Measurements from ENCODE around the gene CBL.
A peak's percentile ranks its signal among the peaks of the same experiment; 100 is the strongest.

Gene CBL

DNA sequence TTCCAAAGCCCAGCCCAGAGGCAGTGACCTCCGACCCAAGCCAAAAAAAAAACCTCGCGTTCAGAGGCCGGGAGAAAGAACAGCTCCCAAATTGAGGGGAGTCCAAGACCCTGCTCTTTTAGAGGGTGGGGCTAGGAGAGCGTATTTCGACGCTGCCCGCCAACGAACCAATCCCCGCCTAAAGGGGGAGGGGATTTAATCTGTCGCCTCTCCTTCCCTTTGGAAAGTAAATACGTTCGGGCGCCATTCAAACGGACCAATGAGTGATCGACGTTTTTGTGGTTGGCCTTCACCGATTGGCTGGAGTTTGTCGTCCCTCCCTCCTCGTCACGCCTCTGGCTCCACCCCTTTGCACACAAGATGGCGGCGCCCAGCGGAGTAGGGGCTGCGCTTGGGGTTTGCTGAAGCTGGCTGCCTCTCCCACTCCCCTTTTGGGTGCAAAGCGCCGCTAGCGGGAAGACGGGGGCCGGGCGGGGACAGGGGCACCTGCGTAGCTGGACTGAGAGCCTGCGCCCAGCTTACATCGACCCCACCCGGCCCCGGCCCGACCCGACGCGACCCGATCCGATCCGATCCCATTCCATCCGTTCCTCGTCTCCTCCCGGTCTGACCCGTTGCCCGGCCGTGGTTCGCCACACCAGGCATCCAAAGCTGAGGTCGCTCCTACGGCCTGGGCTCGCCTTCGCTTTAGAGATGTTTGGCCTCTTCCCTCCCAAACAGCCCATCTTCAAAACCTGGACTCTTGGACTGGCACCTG is 128.2 kb downstream of the CBL start, which contains the start of gene RNF26:
RNF26 (plus strand) TSS at position 354 of the 757 bp plus-strand sequence. CDS start 596 bp downstream, outside the sequence.
- DNase-seq (ENCODE audit: low spot score), result peak; percentile 98

DNA sequence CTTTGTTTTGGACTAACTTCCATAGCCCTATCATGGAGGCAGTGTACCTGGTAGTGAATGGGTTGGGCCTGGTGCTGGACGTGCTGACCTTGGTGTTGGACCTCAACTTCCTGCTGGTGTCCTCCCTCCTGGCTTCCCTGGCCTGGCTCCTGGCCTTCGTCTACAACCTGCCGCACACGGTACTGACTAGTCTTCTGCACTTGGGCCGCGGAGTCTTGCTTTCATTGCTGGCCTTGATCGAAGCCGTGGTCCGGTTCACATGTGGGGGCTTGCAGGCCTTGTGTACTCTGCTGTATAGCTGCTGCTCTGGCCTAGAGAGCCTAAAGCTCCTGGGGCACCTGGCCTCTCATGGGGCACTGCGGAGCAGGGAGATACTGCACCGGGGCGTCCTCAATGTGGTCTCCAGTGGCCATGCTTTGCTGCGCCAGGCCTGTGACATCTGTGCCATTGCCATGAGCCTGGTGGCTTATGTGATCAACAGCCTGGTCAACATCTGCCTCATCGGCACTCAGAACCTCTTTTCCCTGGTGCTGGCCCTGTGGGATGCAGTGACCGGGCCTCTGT is 129.0 kb downstream of the CBL start:
- DNase-seq (ENCODE audit: low spot score), result no peak

DNA sequence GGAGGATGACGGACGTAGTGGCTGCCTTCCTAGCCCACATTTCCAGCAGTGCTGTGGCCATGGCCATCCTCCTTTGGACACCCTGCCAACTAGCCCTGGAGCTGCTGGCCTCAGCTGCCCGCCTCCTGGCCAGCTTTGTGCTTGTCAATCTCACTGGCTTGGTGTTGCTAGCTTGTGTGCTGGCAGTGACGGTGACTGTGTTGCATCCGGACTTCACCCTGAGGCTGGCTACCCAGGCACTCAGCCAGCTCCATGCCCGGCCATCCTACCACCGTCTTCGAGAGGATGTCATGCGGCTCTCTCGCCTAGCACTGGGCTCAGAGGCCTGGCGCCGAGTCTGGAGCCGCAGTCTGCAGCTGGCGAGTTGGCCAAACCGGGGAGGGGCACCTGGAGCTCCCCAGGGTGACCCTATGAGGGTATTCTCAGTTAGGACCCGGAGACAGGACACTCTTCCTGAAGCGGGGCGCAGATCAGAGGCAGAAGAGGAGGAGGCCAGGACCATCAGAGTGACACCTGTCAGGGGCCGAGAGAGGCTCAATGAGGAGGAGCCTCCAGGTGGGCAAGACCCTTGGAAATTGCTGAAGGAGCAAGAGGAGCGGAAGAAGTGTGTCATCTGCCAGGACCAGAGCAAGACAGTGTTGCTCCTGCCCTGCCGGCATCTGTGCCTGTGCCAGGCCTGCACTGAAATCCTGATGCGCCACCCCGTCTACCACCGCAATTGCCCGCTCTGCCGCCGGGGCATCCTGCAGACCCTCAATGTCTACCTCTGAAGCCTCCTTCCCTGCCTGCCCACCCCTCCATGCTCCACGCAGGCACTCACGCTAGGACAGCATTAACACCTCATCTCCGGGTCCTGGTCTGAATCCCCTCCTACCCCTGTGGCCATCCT is 129.8 kb downstream of the CBL start:
- no peak for DNase-seq (ENCODE audit: low spot score)

DNA sequence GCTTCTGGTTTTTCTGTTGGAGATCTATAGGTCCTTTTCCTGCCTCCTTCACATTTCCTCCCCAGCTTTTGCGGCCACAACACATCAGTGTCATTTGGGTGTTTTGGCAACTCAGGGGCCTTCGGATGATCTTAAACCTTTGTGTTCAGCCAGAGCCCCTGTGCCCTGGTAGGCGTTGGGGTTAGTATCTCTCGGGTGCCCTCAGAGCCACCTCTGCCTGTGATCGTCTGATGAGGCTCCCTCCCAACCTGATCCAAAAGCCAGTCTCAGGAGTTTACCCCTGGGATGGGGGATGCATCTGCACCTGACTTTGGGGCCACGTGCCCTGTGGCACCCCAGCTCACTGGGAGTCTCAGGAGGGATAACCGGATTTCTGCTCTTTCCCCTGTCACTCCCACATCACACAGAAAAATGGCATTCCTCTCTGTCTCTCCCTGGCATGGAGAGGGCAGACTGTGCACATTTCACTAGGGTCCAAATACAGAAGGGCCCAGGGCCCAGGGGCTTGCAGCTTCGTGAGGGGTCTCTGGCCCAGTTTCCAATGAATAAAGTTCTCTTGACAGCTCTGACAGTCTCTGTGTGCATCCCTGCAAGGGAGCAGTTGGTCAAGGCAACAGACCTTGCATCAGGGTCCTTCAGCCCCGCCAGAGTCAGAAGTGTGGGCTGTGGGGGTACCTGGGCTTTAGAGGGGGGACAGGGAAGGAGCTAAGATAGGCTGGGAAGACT is 130.8 kb downstream of the CBL start:
- DNase-seq (ENCODE audit: low spot score), result no peak

DNA sequence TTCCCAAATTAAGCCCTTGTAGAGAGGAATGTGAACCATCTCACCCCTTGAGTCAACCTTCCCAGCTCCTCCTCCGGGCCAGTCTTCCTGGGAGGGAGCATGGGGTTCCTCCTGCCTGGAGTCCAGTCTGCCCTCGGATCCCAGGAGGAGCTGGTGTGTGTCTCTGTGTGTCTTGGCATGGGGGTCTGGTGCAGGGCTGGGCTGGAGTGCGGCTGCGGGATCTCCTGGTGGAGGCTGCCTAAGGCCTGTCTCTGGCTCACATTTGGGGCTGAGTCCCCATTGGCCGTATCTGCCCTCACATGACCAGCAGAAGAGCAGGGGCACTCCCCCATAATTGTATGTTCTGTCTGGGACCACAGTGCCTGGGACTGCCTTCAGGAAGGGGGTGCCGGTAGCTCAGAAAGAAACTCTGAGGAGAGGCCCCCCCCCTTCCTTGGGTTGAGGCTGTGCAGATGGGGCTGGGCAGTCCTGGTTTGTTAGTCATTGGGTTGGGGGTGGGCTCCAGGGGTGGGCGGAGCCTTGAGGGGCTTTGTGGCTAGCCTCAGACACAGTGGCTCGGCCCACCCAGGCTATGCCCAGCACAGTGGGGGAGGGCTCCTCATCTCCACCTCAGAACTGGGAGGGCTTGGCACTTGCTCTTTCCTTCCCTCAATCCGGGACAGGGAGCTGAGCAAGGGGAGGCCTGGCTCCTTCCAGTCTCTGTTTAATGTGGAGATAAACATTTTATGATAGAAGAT is 131.6 kb downstream of the CBL start:
- peak; percentile 64 for DNase-seq (ENCODE audit: low spot score)

DNA sequence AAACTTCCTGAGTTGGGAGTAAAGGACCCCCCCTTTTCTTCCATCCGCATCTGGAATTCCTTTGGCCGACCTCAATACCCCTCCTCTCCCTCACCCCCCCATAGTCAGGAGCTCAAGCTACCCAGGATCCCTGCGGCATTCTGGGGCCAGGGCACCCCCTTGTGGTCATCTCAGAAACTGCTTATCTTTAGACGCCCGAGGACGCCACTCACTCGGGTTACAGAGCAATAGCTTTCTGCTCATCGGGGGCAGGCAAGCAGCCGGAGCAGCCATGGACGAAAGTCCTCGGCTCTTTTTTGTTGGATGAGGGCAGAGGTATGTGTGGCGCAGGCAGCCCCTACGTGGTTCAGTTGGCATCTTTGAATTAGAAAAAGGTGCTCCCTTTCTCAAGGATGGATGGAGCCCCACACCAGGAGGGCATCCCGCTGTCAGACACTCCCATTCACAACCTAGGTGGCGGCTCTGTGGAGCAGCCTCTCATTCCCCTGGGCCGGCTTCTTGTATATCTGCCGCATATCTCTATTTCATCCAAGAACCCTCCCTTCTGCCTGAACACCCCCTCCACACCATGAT is 132.3 kb downstream of the CBL start:
- DNase-seq (ENCODE audit: low spot score), result peak; percentile 84

DNA sequence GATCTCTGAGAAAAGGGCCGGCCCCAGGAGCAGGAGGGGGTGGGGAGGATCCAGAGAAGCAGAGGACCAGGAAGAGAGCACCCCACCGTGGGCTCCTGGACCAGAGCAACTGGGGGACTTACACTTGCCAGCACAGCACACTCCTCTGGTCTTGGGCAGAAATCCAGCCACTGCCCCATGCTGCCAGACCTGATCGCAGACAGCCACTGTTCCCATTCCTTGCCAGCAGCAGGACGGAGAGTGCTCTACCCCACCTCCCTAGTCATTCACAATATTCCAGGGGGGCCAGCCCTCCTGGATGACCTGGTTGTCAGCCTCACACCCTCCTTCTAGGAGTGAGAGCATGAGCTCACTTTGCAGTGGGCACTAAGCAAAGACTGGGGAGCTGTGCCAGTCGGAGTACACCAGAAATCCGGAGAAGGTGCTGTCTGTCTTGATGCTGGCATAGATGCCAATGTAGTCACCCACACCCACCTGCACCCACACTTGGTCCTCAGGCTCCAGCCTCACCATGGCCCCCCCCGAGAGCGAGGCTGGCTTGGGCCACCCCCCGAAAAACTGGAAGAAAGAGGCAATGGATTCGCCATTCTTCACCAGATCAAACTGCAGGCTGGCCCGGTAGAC is 132.9 kb downstream of the CBL start:
- no peak for DNase-seq (ENCODE audit: low spot score)

DNA sequence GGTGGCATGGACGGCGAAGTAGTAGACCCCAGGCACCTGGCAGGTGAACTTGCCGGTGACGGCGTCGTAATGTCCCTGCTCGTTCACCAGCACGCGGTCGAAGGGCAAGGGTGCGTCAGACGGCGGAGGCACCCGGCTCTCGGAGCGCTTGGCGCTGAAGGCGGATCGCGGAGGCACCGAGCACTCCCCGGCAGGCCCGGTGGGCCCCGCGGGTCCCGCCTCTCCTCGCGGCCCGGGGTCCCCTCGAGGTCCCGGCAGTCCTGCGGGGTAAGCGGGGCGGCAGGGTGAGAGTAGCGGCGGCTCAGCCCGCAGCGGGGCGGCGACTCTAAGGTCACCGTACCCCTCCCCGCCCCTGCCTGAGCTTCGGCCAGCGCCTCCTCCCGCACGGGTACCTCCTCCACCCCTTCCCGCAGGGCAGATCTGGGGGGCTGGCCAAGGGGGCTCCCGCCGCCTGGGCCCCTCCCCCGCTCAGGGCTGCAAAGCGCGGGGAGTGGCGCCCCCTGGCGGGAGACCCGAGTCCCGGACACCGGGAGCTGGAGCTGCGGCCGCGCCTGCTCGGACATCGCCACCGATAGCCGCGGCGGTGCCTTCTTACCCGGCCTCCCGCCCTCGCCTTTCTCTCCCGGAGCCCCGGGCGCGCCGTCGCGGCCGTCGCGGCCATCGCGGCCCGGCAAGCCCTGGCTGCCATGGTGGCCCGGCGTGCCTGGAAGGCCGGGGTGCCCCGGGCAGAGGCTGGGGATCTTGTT is 133.6 kb downstream of the CBL start:
- DNase-seq (ENCODE audit: low spot score), result peak; percentile 93

DNA sequence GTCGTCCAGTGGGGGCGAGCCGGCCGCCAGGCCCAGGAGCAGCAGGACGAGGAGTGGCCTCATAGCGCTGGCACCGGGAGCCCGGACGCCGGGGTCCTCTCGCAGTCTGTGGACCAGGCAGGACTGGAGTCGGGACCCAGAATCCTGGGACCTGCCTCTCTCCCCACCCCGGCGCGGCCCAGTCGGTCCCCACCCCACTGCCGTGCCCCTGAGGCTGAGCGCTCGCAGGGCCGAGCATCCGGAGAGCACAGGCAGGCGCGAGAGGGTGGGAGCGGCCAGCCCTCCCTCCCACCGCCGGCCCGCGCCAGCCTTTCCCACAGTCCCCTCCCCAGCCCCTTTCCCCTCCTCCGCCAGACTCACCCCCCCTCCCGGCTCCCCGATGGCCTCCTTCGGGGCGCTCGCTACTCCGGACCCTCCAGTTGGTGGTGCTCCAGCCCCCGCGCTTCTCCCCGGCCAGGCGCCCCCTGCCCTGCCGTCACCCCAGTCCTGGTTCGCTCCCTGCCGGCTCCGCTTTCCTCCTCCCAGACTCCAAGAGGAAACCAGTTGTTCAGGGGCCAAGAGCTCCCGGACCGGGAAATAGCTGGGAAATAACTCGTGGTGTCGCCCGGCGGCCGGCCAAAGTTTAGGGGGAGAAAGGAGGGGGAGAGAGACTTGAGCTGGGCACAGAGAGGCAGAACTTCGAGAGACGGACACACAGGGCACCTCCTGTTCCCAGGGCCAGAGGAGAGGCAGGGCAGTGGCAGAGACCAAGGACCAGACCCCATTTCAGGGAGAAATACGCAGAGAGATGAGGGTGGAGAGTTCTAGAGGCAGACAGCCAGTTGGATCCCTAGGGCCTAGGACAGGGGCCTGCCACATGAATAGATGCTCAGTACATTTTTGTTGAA is 134.4 kb downstream of the CBL start, which contains the start of gene C1QTNF5:
C1QTNF5 (minus strand) TSS at position 549 of the 887 bp plus-strand sequence; CDS start at position 63, 486 bp downstream.
- DNase-seq (ENCODE audit: low spot score), result peak; percentile 85

DNA sequence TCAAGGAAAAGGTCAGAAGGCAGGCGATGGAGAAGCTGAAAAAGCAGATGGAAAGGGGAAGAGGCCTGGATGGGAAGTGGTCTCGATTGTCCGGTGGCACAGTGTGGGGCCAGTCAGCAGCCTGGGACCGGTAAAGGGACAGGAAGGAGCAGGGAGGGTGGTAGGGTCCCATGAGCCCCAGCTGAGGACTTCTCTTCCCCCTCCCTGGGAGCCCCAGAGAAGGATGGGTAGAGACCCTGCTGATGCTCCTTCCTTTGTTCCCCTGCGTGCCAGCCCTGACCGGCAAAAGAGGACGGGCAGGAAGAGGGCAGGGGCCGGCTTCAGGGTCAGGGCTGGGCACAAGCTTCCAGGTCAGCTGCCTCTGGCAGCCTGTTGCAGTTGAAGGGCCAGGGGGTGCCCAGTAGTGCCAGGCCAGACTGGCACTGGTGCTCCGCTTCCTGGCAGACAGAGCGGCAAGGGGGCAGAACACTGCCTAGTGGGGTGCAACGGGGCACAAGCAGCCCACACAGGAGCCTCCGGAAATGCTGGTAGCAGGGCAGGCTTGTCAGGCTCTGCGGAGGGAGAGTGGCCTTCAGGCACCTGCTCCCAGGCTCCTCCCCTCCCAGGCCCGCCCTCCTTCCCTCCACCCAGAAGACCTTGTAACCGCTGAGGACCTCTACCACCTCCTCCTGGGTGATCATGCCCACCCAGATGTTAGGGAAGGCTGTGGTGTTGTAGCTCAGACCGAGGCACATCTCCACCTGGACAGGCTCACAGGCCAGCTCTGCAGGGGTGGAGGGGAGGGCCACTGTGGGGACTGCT is 135.3 kb downstream of the CBL start:
- DNase-seq (ENCODE audit: low spot score), result no peak

DNA sequence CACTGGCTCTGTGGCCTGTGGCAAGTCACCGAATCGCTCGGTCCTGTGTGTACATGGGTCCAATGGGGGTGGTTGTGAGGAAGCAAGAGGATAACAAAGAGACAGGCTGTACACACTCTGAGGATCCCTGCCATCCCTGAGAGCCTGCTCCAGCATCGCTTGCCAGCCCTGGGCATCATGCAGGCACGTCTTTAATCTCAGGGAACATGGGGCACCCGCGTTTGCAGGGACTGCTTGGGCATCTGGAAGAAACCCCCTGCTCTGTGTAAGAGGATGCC is 135.8 kb downstream of the CBL start:
- DNase-seq (ENCODE audit: low spot score), result no peak

DNA sequence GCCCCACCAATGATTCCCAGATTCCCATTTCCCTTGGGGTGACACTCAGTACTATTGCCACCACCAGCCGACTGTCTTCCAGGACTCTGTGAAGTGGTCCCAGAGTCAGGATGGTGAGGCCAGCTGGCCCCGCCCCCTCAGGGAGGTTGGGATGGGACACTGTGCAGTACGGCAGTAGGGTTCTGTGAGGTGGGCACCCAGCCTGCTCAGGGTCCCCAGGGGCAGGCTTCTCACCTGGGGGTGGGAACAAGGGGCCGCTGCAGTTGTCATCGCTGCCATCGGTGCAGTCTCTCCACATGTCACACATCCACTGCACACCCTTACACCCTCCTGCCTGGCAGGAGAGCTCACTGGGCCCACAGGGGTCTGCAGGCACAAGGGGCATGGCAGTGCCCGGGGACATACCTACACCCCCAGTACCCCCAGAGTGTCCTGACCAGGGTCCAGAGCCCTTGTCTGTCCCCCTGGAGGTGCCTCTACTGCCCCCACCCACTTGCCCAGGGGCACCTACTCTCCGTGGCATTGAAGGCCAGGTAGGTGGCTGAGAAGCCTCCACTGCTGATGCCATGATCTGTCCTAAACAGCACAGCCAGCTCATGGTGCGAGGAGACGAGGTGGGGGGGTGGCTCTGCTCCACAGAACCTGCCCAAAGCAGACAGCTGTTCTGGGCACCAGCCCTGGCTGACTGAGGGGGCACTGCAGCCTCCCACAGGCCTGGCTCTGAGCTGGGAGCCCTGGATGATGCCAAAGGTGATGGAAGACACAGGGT is 136.4 kb downstream of the CBL start:
- no peak for DNase-seq (ENCODE audit: low spot score)

DNA sequence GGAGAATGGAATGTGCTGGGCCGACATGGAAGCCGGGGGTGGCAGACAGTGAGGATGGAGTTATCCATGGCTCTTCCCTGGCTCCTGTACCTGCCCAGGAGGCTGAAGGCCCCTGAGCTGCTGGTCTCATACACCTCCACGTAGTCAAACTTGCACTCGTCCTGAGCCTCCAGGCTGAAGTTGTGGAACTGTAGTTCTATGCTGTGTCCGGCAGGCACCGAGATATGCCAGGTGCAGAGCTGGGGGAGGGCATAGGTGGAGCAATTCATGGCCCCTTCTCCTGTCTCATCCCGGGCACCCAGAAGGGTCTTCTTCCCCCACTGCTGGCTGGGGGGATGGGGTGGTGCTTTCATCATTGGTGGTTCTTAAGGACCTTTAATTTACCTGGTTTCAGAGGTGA is 137.6 kb downstream of the CBL start:
- no peak for DNase-seq (ENCODE audit: low spot score)

DNA sequence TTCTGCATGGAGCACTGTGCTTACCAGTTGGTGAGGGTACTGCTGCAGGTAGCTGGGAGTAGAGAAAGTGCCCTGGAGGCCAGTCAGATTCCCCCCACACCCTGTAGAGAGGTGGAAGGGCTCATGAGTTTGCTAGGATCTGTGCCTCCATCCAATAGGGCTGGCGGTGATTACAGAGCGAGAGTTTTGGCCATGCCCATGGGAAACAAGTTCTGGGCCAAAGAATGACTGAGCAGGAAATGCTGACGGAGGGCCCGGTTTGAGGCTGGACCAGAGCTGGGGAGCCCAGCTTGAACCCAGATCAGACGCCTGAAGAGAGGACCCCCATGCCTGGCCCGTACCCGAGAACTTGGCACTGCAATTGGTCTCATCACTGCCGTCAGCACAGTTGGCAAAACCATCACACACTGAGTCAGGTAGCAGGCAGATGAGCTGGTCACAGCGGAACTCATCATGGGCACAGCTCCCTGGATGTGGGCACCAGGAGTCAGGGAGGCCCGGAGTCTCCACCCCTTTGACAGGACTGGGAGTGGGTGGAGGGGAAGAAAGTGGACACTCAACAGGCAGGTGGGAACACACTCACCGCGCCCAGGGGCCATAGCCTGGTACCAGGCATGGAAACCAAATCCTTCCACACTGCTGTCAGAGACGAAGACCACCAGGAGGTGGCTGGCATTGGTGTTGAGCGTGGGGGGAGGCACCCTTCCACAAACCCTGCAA is 138.3 kb downstream of the CBL start:
- no peak for DNase-seq (ENCODE audit: low spot score)

DNA sequence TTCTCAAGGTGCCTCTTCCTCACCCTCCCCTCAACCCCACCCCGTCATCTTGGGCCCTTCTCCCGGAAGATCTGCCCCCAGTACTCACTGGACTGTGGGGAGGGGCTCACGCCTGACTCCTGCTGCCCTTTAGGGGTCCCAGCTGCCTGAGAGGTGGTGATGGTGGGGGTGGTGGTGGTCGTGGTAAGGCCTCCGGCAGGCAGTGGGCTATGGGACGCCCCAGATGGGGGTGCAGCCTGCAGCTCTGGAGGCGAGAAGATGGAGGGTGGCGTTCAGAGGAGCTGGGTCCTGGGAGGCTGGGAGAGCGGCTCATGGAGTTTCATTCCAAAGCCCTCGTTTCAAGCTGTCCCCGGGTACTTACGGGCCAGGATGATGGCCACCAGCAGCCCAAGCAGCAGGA is 139.5 kb downstream of the CBL start:
- no peak for DNase-seq (ENCODE audit: low spot score)

DNA sequence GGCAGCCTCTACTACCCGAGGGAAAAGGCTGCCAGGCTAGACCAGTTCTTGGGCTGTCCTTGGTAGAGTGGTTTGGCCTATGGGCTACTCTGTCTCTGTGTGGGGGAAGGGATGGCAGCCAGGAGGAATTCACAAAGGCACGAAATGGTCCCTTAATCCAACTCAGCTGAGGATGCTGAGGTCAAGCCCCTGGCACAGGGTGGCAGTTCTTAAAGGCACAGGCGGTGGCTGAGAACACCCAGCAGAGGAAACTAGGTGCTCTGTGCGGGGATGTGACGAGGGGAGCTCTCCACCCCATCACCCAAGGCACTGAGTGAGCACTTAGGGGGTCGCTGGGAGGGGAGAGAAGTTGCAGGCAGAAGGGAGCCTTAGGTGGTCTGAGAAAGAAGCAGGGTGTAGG is 140.5 kb downstream of the CBL start, which contains the start of gene MFRP:
MFRP (minus strand) TSS at position 101 of the 400 bp plus-strand sequence. CDS start 192 bp downstream, outside the sequence.
- no peak for DNase-seq (ENCODE audit: low spot score)
